ENCODE data around the gene YLPM1.
A peak's percentile ranks its signal among the peaks of the same experiment; 100 is the strongest.

Gene YLPM1

GRCh38 chr14:74786796-74787315, 23.7 kb downstream of the YLPM1 start:
- DNase-seq (ENCODE audit: insufficient read length, low spot score) (no peak), FAIRE-seq (no peak)
- TF ChIP-seq PAX5 (IDR thresholded peaks at IDR 0.05; ENCODE audit: insufficient read depth, low read length, severe bottlenecking) (no peak), POLR2AphosphoS5 (IDR thresholded peaks at IDR 0.05; ENCODE audit: low read depth, low read length) (no peak), TAF1 (IDR thresholded peaks at IDR 0.05; ENCODE audit: low read depth, low read length) (no peak), SPI1 (IDR thresholded peaks at IDR 0.05; ENCODE audit: low read depth, low read length) (no peak), POLR2A (IDR thresholded peaks at IDR 0.05; ENCODE audit: low read depth, low read length) (no peak), POU2F2 (IDR thresholded peaks at IDR 0.05; ENCODE audit: low read depth, low read length) (no peak)

- FAIRE-seq (peak; percentile 48), DNase-seq (ENCODE audit: insufficient read length, low spot score) (no peak)
- TF ChIP-seq PAX5 (IDR thresholded peaks at IDR 0.05; ENCODE audit: insufficient read depth, low read length, severe bottlenecking): no peak
- TF ChIP-seq POU2F2 (IDR thresholded peaks at IDR 0.05; ENCODE audit: low read depth, low read length): no peak
- no peak for TF ChIP-seq TAF1 (IDR thresholded peaks at IDR 0.05; ENCODE audit: low read depth, low read length)
- TF ChIP-seq POLR2A (IDR thresholded peaks at IDR 0.05; ENCODE audit: low read depth, low read length): no peak
Observed at GRCh38 chr14:74792249-74793039, 29.3 kb downstream of the YLPM1 start.

GRCh38 chr14:74793506-74794155, 30.5 kb downstream of the YLPM1 start:
- no peak for FAIRE-seq

GRCh38 chr14:74794947-74795346, 31.8 kb downstream of the YLPM1 start:
- FAIRE-seq (no peak), DNase-seq (ENCODE audit: insufficient read length, low spot score) (no peak)
- TF ChIP-seq POU2F2 (IDR thresholded peaks at IDR 0.05; ENCODE audit: low read depth, low read length): no peak
- TF ChIP-seq TAF1 (IDR thresholded peaks at IDR 0.05; ENCODE audit: low read depth, low read length): no peak
- TF ChIP-seq POLR2AphosphoS5 (IDR thresholded peaks at IDR 0.05; ENCODE audit: low read depth, low read length): no peak
- no peak for TF ChIP-seq PAX5 (IDR thresholded peaks at IDR 0.05; ENCODE audit: insufficient read depth, low read length, severe bottlenecking)
- TF ChIP-seq POLR2A (IDR thresholded peaks at IDR 0.05; ENCODE audit: low read depth, low read length): no peak

More at GRCh38 chr14:74793506-74794155, 30.5 kb downstream of the YLPM1 start:
- no peak for TF ChIP-seq SPI1 (IDR thresholded peaks at IDR 0.05; ENCODE audit: low read depth, low read length)
- no peak for TF ChIP-seq TAF1 (IDR thresholded peaks at IDR 0.05; ENCODE audit: low read depth, low read length)
- TF ChIP-seq POLR2AphosphoS5 (IDR thresholded peaks at IDR 0.05; ENCODE audit: low read depth, low read length): no peak
- TF ChIP-seq POLR2A (IDR thresholded peaks at IDR 0.05; ENCODE audit: low read depth, low read length): no peak
- no peak for TF ChIP-seq POU2F2 (IDR thresholded peaks at IDR 0.05; ENCODE audit: low read depth, low read length)
- TF ChIP-seq PAX5 (IDR thresholded peaks at IDR 0.05; ENCODE audit: insufficient read depth, low read length, severe bottlenecking): no peak
- DNase-seq (ENCODE audit: insufficient read length, low spot score): no peak

GRCh38 chr14:74799765-74800164, 36.6 kb downstream of the YLPM1 start:
- DNase-seq (ENCODE audit: insufficient read length, low spot score) (no peak), FAIRE-seq (no peak)
- no peak for TF ChIP-seq SPI1 (IDR thresholded peaks at IDR 0.05; ENCODE audit: low read depth, low read length)
- no peak for TF ChIP-seq POLR2A (IDR thresholded peaks at IDR 0.05; ENCODE audit: low read depth, low read length)
- no peak for TF ChIP-seq POU2F2 (IDR thresholded peaks at IDR 0.05; ENCODE audit: low read depth, low read length)
- no peak for TF ChIP-seq PAX5 (IDR thresholded peaks at IDR 0.05; ENCODE audit: insufficient read depth, low read length, severe bottlenecking)
- no peak for TF ChIP-seq TAF1 (IDR thresholded peaks at IDR 0.05; ENCODE audit: low read depth, low read length)
- TF ChIP-seq POLR2AphosphoS5 (IDR thresholded peaks at IDR 0.05; ENCODE audit: low read depth, low read length): no peak

GRCh38 chr14:74800780-74801179, 37.7 kb downstream of the YLPM1 start:
- DNase-seq (ENCODE audit: insufficient read length, low spot score): no peak
- FAIRE-seq: no peak
- TF ChIP-seq PAX5 (IDR thresholded peaks at IDR 0.05; ENCODE audit: insufficient read depth, low read length, severe bottlenecking) (no peak), SPI1 (IDR thresholded peaks at IDR 0.05; ENCODE audit: low read depth, low read length) (no peak), POU2F2 (IDR thresholded peaks at IDR 0.05; ENCODE audit: low read depth, low read length) (no peak), TAF1 (IDR thresholded peaks at IDR 0.05; ENCODE audit: low read depth, low read length) (no peak), POLR2A (IDR thresholded peaks at IDR 0.05; ENCODE audit: low read depth, low read length) (no peak), POLR2AphosphoS5 (IDR thresholded peaks at IDR 0.05; ENCODE audit: low read depth, low read length) (no peak)

GRCh38 chr14:74801396-74801795, 38.3 kb downstream of the YLPM1 start:
- FAIRE-seq: no peak
- no peak for DNase-seq (ENCODE audit: insufficient read length, low spot score)
- no peak for TF ChIP-seq POLR2A (IDR thresholded peaks at IDR 0.05; ENCODE audit: low read depth, low read length)
- no peak for TF ChIP-seq SPI1 (IDR thresholded peaks at IDR 0.05; ENCODE audit: low read depth, low read length)
- no peak for TF ChIP-seq TAF1 (IDR thresholded peaks at IDR 0.05; ENCODE audit: low read depth, low read length)
- no peak for TF ChIP-seq POLR2AphosphoS5 (IDR thresholded peaks at IDR 0.05; ENCODE audit: low read depth, low read length)
- TF ChIP-seq POU2F2 (IDR thresholded peaks at IDR 0.05; ENCODE audit: low read depth, low read length): no peak
- TF ChIP-seq PAX5 (IDR thresholded peaks at IDR 0.05; ENCODE audit: insufficient read depth, low read length, severe bottlenecking): no peak

- peak; percentile 6 for DNase-seq (ENCODE audit: insufficient read length, low spot score)
Observed at GRCh38 chr14:74804219-74804825, 41.2 kb downstream of the YLPM1 start.

More at GRCh38 chr14:74804219-74804825, 41.2 kb downstream of the YLPM1 start:
- TF ChIP-seq POLR2AphosphoS5 (IDR thresholded peaks at IDR 0.05; ENCODE audit: low read depth, low read length) (no peak), TAF1 (IDR thresholded peaks at IDR 0.05; ENCODE audit: low read depth, low read length) (no peak), POLR2A (IDR thresholded peaks at IDR 0.05; ENCODE audit: low read depth, low read length) (no peak), PAX5 (IDR thresholded peaks at IDR 0.05; ENCODE audit: insufficient read depth, low read length, severe bottlenecking) (no peak), SPI1 (IDR thresholded peaks at IDR 0.05; ENCODE audit: low read depth, low read length) (no peak), POU2F2 (IDR thresholded peaks at IDR 0.05; ENCODE audit: low read depth, low read length) (no peak)
- peak; percentile 87 for FAIRE-seq

All from GM12891 (cell line).